ENCODE data around the gene SOX30.
"Not testable (repeated sequence)": the region's sequence is repeated elsewhere in the genome, so short reads cannot be mapped to it uniquely, and the experiment has no call there.

SOX30 gene

GRCh38 chr5:157681048-157681447, 28.8 kb upstream of the SOX30 start:
- no peak for TF ChIP-seq CTCF (IDR thresholded peaks at IDR 0.05; ENCODE audit: extremely low read depth, missing control alignments)
- DNase-seq (ENCODE audit: low spot score): no peak

GRCh38 chr5:157680239-157680638, 28.0 kb upstream of the SOX30 start:
- no peak for TF ChIP-seq CTCF (IDR thresholded peaks at IDR 0.05; ENCODE audit: extremely low read depth, missing control alignments)
- no peak for DNase-seq (ENCODE audit: low spot score)

- no peak for TF ChIP-seq CTCF (IDR thresholded peaks at IDR 0.05; ENCODE audit: extremely low read depth, missing control alignments)
- DNase-seq (ENCODE audit: low spot score): no peak
Measured at GRCh38 chr5:157679801-157680200, 27.6 kb upstream of the SOX30 start.

GRCh38 chr5:157677931-157678330, 25.7 kb upstream of the SOX30 start:
- TF ChIP-seq CTCF (IDR thresholded peaks at IDR 0.05; ENCODE audit: extremely low read depth, missing control alignments): no peak
- DNase-seq (ENCODE audit: low spot score): no peak

- not testable (repeated sequence) for DNase-seq (ENCODE audit: low spot score)
Measured at GRCh38 chr5:157674351-157674750, 22.1 kb upstream of the SOX30 start.

- no peak for DNase-seq (ENCODE audit: low spot score)
Measured at GRCh38 chr5:157672976-157673375, 20.7 kb upstream of the SOX30 start.

GRCh38 chr5:157671592-157672330, 19.5 kb upstream of the SOX30 start:
- no peak for DNase-seq (ENCODE audit: low spot score)
- no peak for TF ChIP-seq CTCF (IDR thresholded peaks at IDR 0.05; ENCODE audit: extremely low read depth, missing control alignments)

More at GRCh38 chr5:157672976-157673375, 20.7 kb upstream of the SOX30 start:
- no peak for TF ChIP-seq CTCF (IDR thresholded peaks at IDR 0.05; ENCODE audit: extremely low read depth, missing control alignments)
